Lung (tissue), 12 donors: ENCODE data around the gene TGFB1I1. TPM values are rescaled to one million over a fixed set of nuclear protein-coding genes. Genes with fewer than 3 reads are reported as not detected.
"Not testable (repeated sequence)": the region's sequence is repeated elsewhere in the genome, so short reads cannot be mapped to it uniquely, and the experiment has no call there.

Experiments used
- ATAC-seq: fragments of 200-7000 bp; cut with Tn5 transposase; one replicate; pipeline ENCODE4 v1.9.1; 2020; ENCODE audit warnings: moderate number of reproducible peaks; ENCODE audit not compliant: insufficient read depth, low FRiP score
- DNase-seq, 3 donors: peaks; one replicate each; pipeline ENCODE4 v3.0.0-alpha.2; 2013 to 2017
- H3K27ac ChIP-seq, 2 donors: one replicate each; pipeline ENCODE4 v1.5.1; 2013; ENCODE audit warnings: mild to moderate bottlenecking in 2 of 2, moderate library complexity in 2 of 2, control low read depth in 1 of 2, inconsistent platforms in 1 of 2, low read depth in 1 of 2, low read length in 1 of 2
- H3K27me3 ChIP-seq, 3 donors: one replicate each; pipeline ENCODE4 v1.5.1; 2013; ENCODE audit warnings: low read length in 2 of 3; ENCODE audit not compliant: control insufficient read depth in 3 of 3, insufficient read depth in 3 of 3
- H3K36me3 ChIP-seq, 4 donors: one replicate each; pipeline ENCODE4 v1.5.1; 2013; ENCODE audit warnings: low read length in 4 of 4, mild to moderate bottlenecking in 1 of 4, moderate library complexity in 1 of 4; ENCODE audit not compliant: control insufficient read depth in 4 of 4, insufficient read depth in 4 of 4
- H3K4me1 ChIP-seq, 5 donors: one replicate each; pipeline ENCODE4 v1.5.1; 2013; ENCODE audit warnings: low read length in 5 of 5, mild to moderate bottlenecking in 2 of 5, moderate library complexity in 1 of 5; ENCODE audit not compliant: control insufficient read depth in 5 of 5, insufficient read depth in 5 of 5
- H3K4me3 ChIP-seq: one replicate; pipeline ENCODE4 v1.5.1; 2013; ENCODE audit warnings: mild to moderate bottlenecking, control low read depth, moderate library complexity
- H3K9ac ChIP-seq, 2 donors: one replicate each; pipeline ENCODE4 v1.5.1; 2013; ENCODE audit warnings: low read length in 2 of 2, control low read depth in 1 of 2; ENCODE audit not compliant: insufficient read depth in 1 of 2
- H3K9me3 ChIP-seq, 4 donors: one replicate each; pipeline ENCODE4 v1.5.1; 2013; ENCODE audit warnings: low read length in 3 of 4, mild to moderate bottlenecking in 1 of 4, moderate library complexity in 1 of 4; ENCODE audit not compliant: control insufficient read depth in 4 of 4, insufficient read depth in 3 of 4
- CTCF ChIP-seq: IDR thresholded peaks from 2 replicates; pipeline ENCODE4 v1.5.1; 2012; ENCODE audit warnings: mild to moderate bottlenecking; ENCODE audit errors: control extremely low read depth, extremely low read depth
- WGBS, 2 donors: extraction: QIAGEN DNeasy Blood & Tissue Kit; methylation state at CpG; one replicate each; pipeline ENCODE4 v1.1.7; 2013; 5-methylcytosine and 5-hydroxymethylcytosine counted together
- polyA plus RNA-seq, 2 donors: library from polyadenylated mRNA; stranded (reverse); fragments of 200-250 nt; gene quantifications; one replicate each; pipeline ENCODE4 v1.2.1, GENCODE V29; 2013
- total RNA-seq, 2 donors: library from RNA; depleted of rRNA in 1 of 2; stranded (reverse); fragments of >200 nt in 1 of 2; gene quantifications; one replicate each; pipeline ENCODE4 v1.2.1, GENCODE V29; 2014 to 2021
- donor health status: control.
- donor health status: control.
- donor health status: Bipolar disorder and iron deficiency.
- donor health status: healthy.
- donor health status: DM: yes; HTN: yes; CAD: no.

Gene TGFB1I1
- total and polyA plus RNA-seq, 4 donors = 25.1 to 58.9 (median 37.6) TPM

- H3K4me1 ChIP-seq = peaks cover 0 to 4% (median 0%) of the 10 kb centered on the region in 5 donors
- H3K27me3 ChIP-seq = no peaks in the 10 kb centered on the region
- no peak overlapping the region for H3K27ac ChIP-seq
- no peaks in the 10 kb centered on the region for H3K9me3 ChIP-seq
- DNase-seq = no peak
- no peak overlapping the region for H3K9ac ChIP-seq
- no peaks in the 10 kb centered on the region for H3K36me3 ChIP-seq
- no peak for TF ChIP-seq CTCF
- no peak overlapping the region for H3K4me3 ChIP-seq
- WGBS, 2 donors = 95 to 96% methylated on average over 47 of the region's 47 CpGs
- ATAC-seq = no peak
Measured at GRCh38 chr16:31435341-31436220, 36.4 kb upstream of the TGFB1I1 start.

- ATAC-seq = no peak
- H3K27me3 ChIP-seq = no peaks in the 10 kb centered on the region
- no peaks in the 10 kb centered on the region for H3K9me3 ChIP-seq
- 93 to 96% methylated on average over 44 of the region's 44 CpGs for WGBS, 2 donors
- H3K4me1 ChIP-seq = peaks cover 0 to 4% (median 0%) of the 10 kb centered on the region in 5 donors
- no peak for TF ChIP-seq CTCF
- H3K9ac ChIP-seq = no peak overlapping the region
- H3K4me3 ChIP-seq = no peak overlapping the region
- H3K27ac ChIP-seq = no peak overlapping the region
- no peaks in the 10 kb centered on the region for H3K36me3 ChIP-seq
- no peak for DNase-seq
Measured at GRCh38 chr16:31436221-31437045, 35.5 kb upstream of the TGFB1I1 start.

- TF ChIP-seq CTCF = no peak
- peaks cover 0 to under 1% (median 0%) of the 10 kb centered on the region in 5 donors for H3K4me1 ChIP-seq
- no peak for DNase-seq
- 58 to 86% methylated on average over 2 of the region's 2 CpGs for WGBS, 2 donors
- H3K36me3 ChIP-seq = no peaks in the 10 kb centered on the region
- H3K9me3 ChIP-seq = no peaks in the 10 kb centered on the region
- no peak for ATAC-seq
- H3K27ac ChIP-seq = no peak overlapping the region
- no peak overlapping the region for H3K4me3 ChIP-seq
- no peaks in the 10 kb centered on the region for H3K27me3 ChIP-seq
- H3K9ac ChIP-seq = no peak overlapping the region
Measured at GRCh38 chr16:31438414-31438813, 33.5 kb upstream of the TGFB1I1 start.

GRCh38 chr16:31439023-31439422 is 32.9 kb upstream of the TGFB1I1 start:
- 54 to 69% methylated on average over 3 of the region's 4 CpGs for WGBS, 2 donors
- ATAC-seq = not testable (repeated sequence)

More at GRCh38 chr16:31439023-31439422, 32.9 kb upstream of the TGFB1I1 start:
- not testable (repeated sequence) for DNase-seq, H3K36me3 ChIP-seq, H3K9me3 ChIP-seq, H3K9ac ChIP-seq, H3K4me1 ChIP-seq, H3K4me3 ChIP-seq, H3K27ac ChIP-seq, H3K27me3 ChIP-seq
